MM.1S (cell line): ENCODE measurements around the gene MAML3.

Experiments
- CTCF ChIP-seq: fragments of 300-600 bp; sonication (generic); IDR thresholded peaks from 2 replicates; pipeline ENCODE4 v1.5.1; 2016; ENCODE audit warnings: antibody characterized with exemption, low read length, mixed read lengths
- EZH2 ChIP-seq: fragments of 300-600 bp; sonication (generic); optimal IDR thresholded peaks from 2 replicates; pipeline ENCODE3; 2017; ENCODE audit warnings: low read depth, mild to moderate bottlenecking, antibody characterized with exemption, low read length, mixed read lengths
- EZH2phosphoT487 ChIP-seq: fragments of 300-600 bp; sonication (generic); IDR thresholded peaks from 2 replicates; pipeline ENCODE4 v1.6.1; 2018; ENCODE audit warnings: antibody characterized with exemption, low read length

- TF ChIP-seq CTCF (no peak), EZH2 (no peak), EZH2phosphoT487 (no peak)
Observed at GRCh38 chr4:139744232-139744631, 409.8 kb downstream of the MAML3 start.
